Pancreas (tissue), 10 donors: ENCODE data around the gene IL18R1. TPM values are rescaled to one million over a fixed set of nuclear protein-coding genes. Genes with fewer than 3 reads are reported as not detected.

ENCODE experiments used
- ATAC-seq, 4 donors: fragments of 200-7000 bp; cut with Tn5 transposase; one replicate each; pipeline versions ENCODE4 v1.8.0 to v1.9.1; 2020; ENCODE audit warnings: mild to moderate bottlenecking in 4 of 4, moderate library complexity in 4 of 4
- DNase-seq, 6 donors: peaks; one replicate each; pipeline ENCODE4 v3.0.0-alpha.2; 2020
- FAIRE-seq: peaks from 2 replicates; lab custom pipeline; 2012; peaks lifted over from hg19 to GRCh38; lab: Jason Lieb, UNC
- H3K27ac ChIP-seq, 4 donors: fragments of 200-600 bp; sonication (generic); 1 replicate in 3 of 4; 2 replicates in 1 of 4; pipeline versions ENCODE4 v1.5.0 to v1.8.0; 2020
- H3K27me3 ChIP-seq, 4 donors: fragments of 200-600 bp; one replicate each; pipeline ENCODE4 v1.8.0; 2021
- H3K36me3 ChIP-seq, 3 donors: fragments of 200-600 bp; sonication (generic) in 1 of 3; one replicate each; pipeline versions ENCODE4 v1.5.0 to v1.8.0; 2020 to 2021
- H3K4me1 ChIP-seq, 3 donors: fragments of 200-600 bp; one replicate each; pipeline ENCODE4 v1.8.0; 2021
- H3K4me3 ChIP-seq, 4 donors: fragments of 200-600 bp; sonication (generic) in 2 of 4; one replicate each; pipeline versions ENCODE4 v1.5.0 to v1.8.0; 2020 to 2021
- H3K9me3 ChIP-seq, 4 donors: fragments of 200-600 bp; one replicate each; pipeline ENCODE4 v1.8.0; 2021
- WGBS, 2 donors: extraction: QIAGEN DNeasy Blood & Tissue Kit; methylation state at CpG; one replicate each; pipeline ENCODE4 v1.1.7; 2013; 5-methylcytosine and 5-hydroxymethylcytosine counted together
- intact Hi-C, 3 donors: fragments of 100-400 bp; cut with DNase I; formaldehyde crosslinking; loops; one replicate each; pipeline versions ENCODE4 v1.11.1 to v1.14.2; 2022
- polyA plus RNA-seq, 2 donors: library from polyadenylated mRNA; stranded (reverse); fragments of 200-250 nt; gene quantifications; one replicate each; pipeline ENCODE4 v1.2.3, GENCODE V29; 2013
- total RNA-seq, 6 donors: library from RNA; stranded (reverse); fragmentation: NEBNext Ultra II Directional in 4 of 6; extraction: Animal tissue kit (Norgen Biotek cat#: 25700) in 4 of 6; gene quantifications; one replicate each; pipeline versions ENCODE4 v1.2.1 to v1.2.4, GENCODE V29; 2021 to 2023
- TF ChIP-seq, protein P1 (sequence below), 4 donors: fragments of 200-600 bp; sonication (generic) in 3 of 4; IDR thresholded peaks; one replicate each; pipeline versions ENCODE4 v1.5.0 to v1.8.0; 2021; ENCODE audit warnings: antibody characterized with exemption in 4 of 4
- donor health status: healthy with polysubstance abuse.
- donor health status: DM: no; HTN: no; CAD: no; lungs with moderate emphysema.
- donor health status: DM: no; HTN: no; CAD: no.
- donor health status: control.
- donor health status: control.
- donor health status: Bipolar disorder and iron deficiency.
- donor health status: DM: yes; HTN: yes; CAD: no.
- donor health status: DM: no; HTN: no; CAD: no.
- donor health status: DM: no; HTN: no; CAD: no.
- donor health status: DM: yes; HTN: yes; CAD: no.

The IL18R1 gene
- total and polyA plus RNA-seq, 8 donors: 0.51 to 1.6 (median 0.91) TPM

DNA sequence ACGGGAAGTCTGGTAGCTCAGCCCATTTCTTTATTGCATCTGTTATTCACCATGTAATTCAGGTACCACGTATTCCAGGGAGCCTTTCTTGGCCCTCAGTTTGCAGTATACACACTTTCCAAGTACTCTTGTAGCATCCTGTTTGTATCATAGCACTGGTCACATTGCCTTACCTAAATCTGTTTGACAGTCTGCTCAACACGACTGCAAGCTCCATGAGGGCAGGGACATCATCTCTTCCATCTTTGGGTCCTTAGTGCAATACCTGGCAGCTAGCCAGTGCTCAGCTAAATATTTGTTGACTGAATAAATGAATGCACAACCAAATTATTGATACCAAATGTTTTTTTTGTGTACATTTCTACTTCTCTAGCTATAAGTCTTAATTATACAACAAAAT lies 11.2 kb upstream of the IL18R1 start:
- no peak for DNase-seq
- 71 to 79% methylated on average over 3 of the region's 3 CpGs for WGBS, 2 donors
- H3K9me3 ChIP-seq: no peaks in the 10 kb centered on the region
- TF ChIP-seq, protein P1, sequence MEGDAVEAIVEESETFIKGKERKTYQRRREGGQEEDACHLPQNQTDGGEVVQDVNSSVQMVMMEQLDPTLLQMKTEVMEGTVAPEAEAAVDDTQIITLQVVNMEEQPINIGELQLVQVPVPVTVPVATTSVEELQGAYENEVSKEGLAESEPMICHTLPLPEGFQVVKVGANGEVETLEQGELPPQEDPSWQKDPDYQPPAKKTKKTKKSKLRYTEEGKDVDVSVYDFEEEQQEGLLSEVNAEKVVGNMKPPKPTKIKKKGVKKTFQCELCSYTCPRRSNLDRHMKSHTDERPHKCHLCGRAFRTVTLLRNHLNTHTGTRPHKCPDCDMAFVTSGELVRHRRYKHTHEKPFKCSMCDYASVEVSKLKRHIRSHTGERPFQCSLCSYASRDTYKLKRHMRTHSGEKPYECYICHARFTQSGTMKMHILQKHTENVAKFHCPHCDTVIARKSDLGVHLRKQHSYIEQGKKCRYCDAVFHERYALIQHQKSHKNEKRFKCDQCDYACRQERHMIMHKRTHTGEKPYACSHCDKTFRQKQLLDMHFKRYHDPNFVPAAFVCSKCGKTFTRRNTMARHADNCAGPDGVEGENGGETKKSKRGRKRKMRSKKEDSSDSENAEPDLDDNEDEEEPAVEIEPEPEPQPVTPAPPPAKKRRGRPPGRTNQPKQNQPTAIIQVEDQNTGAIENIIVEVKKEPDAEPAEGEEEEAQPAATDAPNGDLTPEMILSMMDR (IDR thresholded peaks at IDR 0.05): no peak
- H3K4me1 ChIP-seq: no peaks in the 10 kb centered on the region
- no peak for FAIRE-seq
- no peak overlapping the region for H3K27ac ChIP-seq
- intact Hi-C loops: no loop called here
- H3K36me3 ChIP-seq: no peaks in the 10 kb centered on the region
- no peak overlapping the region for H3K4me3 ChIP-seq
- H3K27me3 ChIP-seq: no peaks in the 10 kb centered on the region
- no peak for ATAC-seq

DNA sequence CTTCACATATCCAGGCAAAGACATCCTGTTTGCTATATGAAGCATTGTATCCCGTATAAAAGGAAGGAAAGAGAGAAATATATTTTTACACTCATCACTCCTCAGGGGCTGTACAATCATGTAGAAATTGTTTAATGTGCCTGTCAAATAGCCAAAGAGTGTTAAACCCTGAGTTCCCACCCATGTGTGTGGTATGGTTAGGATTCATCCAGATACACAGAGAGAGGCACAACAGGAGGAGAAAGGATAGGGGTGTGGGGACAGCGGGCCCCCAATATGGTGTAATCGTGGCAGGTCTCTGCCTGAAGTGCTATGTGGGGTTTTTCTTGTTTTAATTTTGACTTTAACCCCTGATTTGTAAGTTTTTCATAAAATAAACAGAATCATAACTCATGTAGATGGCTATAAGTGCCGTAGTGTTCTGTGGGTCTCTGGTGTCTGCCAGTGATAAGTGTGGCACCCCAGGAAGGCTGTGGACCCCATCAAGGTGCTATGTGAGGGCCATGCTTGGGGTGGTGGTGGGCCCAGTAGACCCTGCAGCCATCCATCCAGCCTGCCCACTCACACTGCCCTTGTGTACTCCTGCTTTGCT lies 10.2 kb upstream of the IL18R1 start:
- ATAC-seq (no peak), DNase-seq (no peak), FAIRE-seq (no peak)
- WGBS, 2 donors: 75 to 79% methylated on average over 4 of the region's 4 CpGs
- no peaks in the 10 kb centered on the region for H3K9me3 ChIP-seq
- no peak overlapping the region for H3K4me3 ChIP-seq
- H3K27me3 ChIP-seq: no peaks in the 10 kb centered on the region
- H3K36me3 ChIP-seq: no peaks in the 10 kb centered on the region
- H3K27ac ChIP-seq: no peak overlapping the region
- TF ChIP-seq, protein P1 (IDR thresholded peaks at IDR 0.05): no peak
- intact Hi-C loops: no loop called here
- H3K4me1 ChIP-seq: no peaks in the 10 kb centered on the region

DNA sequence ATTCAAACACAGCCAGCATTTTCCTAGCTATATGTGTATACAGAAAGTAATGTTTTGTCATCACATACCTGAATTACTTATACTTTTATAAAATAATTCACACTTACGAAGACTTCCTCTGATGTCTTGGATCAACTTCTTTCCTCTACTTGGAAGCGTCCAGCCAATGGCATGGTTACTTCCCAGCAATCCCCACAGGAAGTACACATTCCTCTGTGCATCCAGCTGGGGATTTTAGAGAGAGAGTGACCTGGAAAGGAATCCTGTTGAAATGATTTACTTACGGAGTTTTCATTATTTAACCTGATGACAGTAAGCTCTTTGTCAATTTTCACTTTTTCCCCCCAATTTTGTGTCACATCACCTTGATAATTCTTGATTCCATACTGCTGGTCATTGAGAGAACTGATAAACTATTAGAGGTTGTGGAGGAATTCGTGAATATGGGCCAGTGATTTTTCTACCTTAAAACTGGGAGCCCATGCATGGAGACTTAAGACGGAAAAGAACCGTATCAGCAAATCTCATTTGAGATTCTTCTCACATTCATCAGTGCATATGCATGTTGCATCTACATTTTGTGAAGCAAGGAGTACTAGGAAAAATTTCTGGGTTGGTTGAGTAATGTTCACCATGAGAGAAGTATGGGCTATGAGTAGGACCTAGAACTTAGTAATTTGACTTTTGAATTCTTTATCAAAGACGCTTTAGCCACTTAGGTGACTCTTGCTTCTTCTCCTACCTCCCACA lies 9.0 kb upstream of the IL18R1 start:
- intact Hi-C loops: no loop called here
- no peak overlapping the region for H3K4me3 ChIP-seq
- 81% methylated on average over 7 of the region's 7 CpGs for WGBS, 2 donors
- no peaks in the 10 kb centered on the region for H3K27me3 ChIP-seq
- H3K9me3 ChIP-seq: no peaks in the 10 kb centered on the region
- no peaks in the 10 kb centered on the region for H3K4me1 ChIP-seq
- ATAC-seq (no peak), FAIRE-seq (no peak), DNase-seq (no peak)
- H3K36me3 ChIP-seq: no peaks in the 10 kb centered on the region
- H3K27ac ChIP-seq: no peak overlapping the region
- TF ChIP-seq, protein P1 (IDR thresholded peaks at IDR 0.05): no peak

DNA sequence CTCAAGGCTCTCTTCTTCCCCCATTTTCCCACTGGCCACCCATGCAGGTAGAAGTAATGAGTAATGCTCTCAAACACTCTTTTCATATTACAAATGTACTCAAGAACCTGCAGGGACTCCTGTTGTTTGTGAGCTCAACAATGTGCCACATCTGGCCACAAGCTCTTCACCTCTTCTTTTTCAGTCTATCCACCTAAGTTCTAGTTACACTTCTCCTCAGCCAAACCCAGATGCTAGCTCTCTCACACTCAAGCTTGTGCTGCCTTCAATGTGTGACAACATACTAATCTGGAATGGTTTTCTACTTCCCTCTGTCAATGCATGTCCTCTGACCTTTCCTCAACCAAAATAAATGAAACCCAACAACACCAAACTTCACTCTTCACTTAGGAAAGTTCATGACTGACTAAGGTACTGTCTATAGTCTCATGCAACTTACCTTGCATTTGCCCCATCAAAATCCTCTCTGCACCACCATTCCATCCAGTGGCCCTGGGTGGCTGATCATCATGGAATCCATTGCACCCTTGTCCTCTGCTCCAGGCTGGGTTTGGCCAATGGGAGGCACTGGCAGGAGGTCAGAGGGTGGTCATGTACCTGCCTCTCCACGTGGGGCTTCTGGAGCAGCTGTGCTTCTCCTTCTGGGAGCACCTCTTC lies 5.3 kb upstream of the IL18R1 start:
- 14 to 50% methylated on average over 1 of the region's 1 CpG for WGBS, 2 donors
- FAIRE-seq: no peak
- Histone ChIP-seq H3K4me3 (no peak overlapping the region), H3K36me3 (no peaks in the 10 kb centered on the region), H3K4me1 (no peaks in the 10 kb centered on the region), H3K27me3 (no peaks in the 10 kb centered on the region), H3K9me3 (no peaks in the 10 kb centered on the region), H3K27ac (no peak overlapping the region)
- ATAC-seq: no peak
- TF ChIP-seq, protein P1 (IDR thresholded peaks at IDR 0.05): no peak
- intact Hi-C loops: no loop called here
- DNase-seq: no peak
